ENCODE results near the gene CFAP20.

- TF ChIP-seq CTCF (IDR thresholded peaks at IDR 0.05; ENCODE audit: low read depth, low read length, poor library complexity, severe bottlenecking) (no peak), EZH2phosphoT487 (IDR thresholded peaks at IDR 0.05; ENCODE audit: borderline replicate concordance, low read length) (no peak)
Measured at GRCh38 chr16:58098207-58099096, 30.7 kb downstream of the CFAP20 start.
